ENCODE measurements around the gene STAC2. TPM values are rescaled to one million over a fixed set of nuclear protein-coding genes. Genes with fewer than 3 reads are reported as not detected.

The STAC2 gene
- polyA plus RNA-seq, 1 experiment, result not detected

- TF ChIP-seq CTCF (IDR thresholded peaks at IDR 0.05; ENCODE audit: insufficient read depth, low read depth, low read length), result no peak
- no peak for DNase-seq (ENCODE audit: low read depth)
- Histone ChIP-seq H3K4me3 (ENCODE audit: low read depth, low read length) (no peak overlapping the region), H3K27me3 (ENCODE audit: control insufficient read depth, insufficient read depth, low read length) (no peaks in the 10 kb centered on the region), H3K36me3 (ENCODE audit: control insufficient read depth, insufficient read depth, low read length) (peaks cover 27% of the 10 kb centered on the region)
- CTCF ChIA-PET, result interaction anchor here (0.7 to 4.7 kb wide), 3 partner anchors 14 to 38 kb away, joined by 4 to 26 read pairs (median 4); no protein-coding TSS in a partner anchor
- POLR2A ChIA-PET, result no interaction called here
These were observed 33.8 kb downstream of the STAC2 start for GRCh38 chr17:39191750-39192510.

GRCh38 chr17:39187152-39187830 lies 38.5 kb downstream of the STAC2 start:
- Histone ChIP-seq H3K36me3 (ENCODE audit: control insufficient read depth, insufficient read depth, low read length) (peaks cover 50% of the 10 kb centered on the region), H3K4me3 (ENCODE audit: low read depth, low read length) (no peak overlapping the region), H3K27me3 (ENCODE audit: control insufficient read depth, insufficient read depth, low read length) (no peaks in the 10 kb centered on the region)
- POLR2A ChIA-PET, result interaction anchor here (0.7 kb wide), 1 partner anchor 186 kb away, joined by 5 read pairs; no protein-coding TSS in a partner anchor
- DNase-seq (ENCODE audit: low read depth), result no peak
- no peak for TF ChIP-seq CTCF (IDR thresholded peaks at IDR 0.05; ENCODE audit: insufficient read depth, low read depth, low read length)
- CTCF ChIA-PET, result interaction anchor here (1.2 to 2.0 kb wide), 2 partner anchors 8 to 12 kb away, joined by 5 to 12 read pairs; no protein-coding TSS in a partner anchor

GRCh38 chr17:39186481-39187002 lies 39.2 kb downstream of the STAC2 start:
- POLR2A ChIA-PET, result interaction anchor here (0.5 kb wide), 1 partner anchor 13 kb away, joined by 4 read pairs; the partner anchor contains the start of gene RPL19
- no peak for TF ChIP-seq CTCF (IDR thresholded peaks at IDR 0.05; ENCODE audit: insufficient read depth, low read depth, low read length)

GRCh38 chr17:39183720-39184119 lies 42.0 kb downstream of the STAC2 start:
- ChIA-PET POLR2A (no interaction called here), CTCF (interaction anchor here (1.1 to 2.8 kb wide), 5 partner anchors 10 to 60 kb away, joined by 3 to 18 read pairs (median 4); no protein-coding TSS in a partner anchor)
- no peak for DNase-seq (ENCODE audit: low read depth)
- peaks cover 41% of the 10 kb centered on the region for H3K36me3 ChIP-seq (ENCODE audit: control insufficient read depth, insufficient read depth, low read length)
- TF ChIP-seq CTCF (IDR thresholded peaks at IDR 0.05; ENCODE audit: insufficient read depth, low read depth, low read length), result no peak
- H3K27me3 ChIP-seq (ENCODE audit: control insufficient read depth, insufficient read depth, low read length), result no peaks in the 10 kb centered on the region
- H3K4me3 ChIP-seq (ENCODE audit: low read depth, low read length), result no peak overlapping the region

More at GRCh38 chr17:39186481-39187002, 39.2 kb downstream of the STAC2 start:
- DNase-seq (ENCODE audit: low read depth), result no peak
- H3K27me3 ChIP-seq (ENCODE audit: control insufficient read depth, insufficient read depth, low read length), result no peaks in the 10 kb centered on the region
- H3K36me3 ChIP-seq (ENCODE audit: control insufficient read depth, insufficient read depth, low read length), result peaks cover 44% of the 10 kb centered on the region
- H3K4me3 ChIP-seq (ENCODE audit: low read depth, low read length), result no peak overlapping the region
- CTCF ChIA-PET, result interaction anchor here (1.2 to 2.0 kb wide), 2 partner anchors 9 to 11 kb away, joined by 5 to 12 read pairs; no protein-coding TSS in a partner anchor

GRCh38 chr17:39183045-39183444 lies 42.7 kb downstream of the STAC2 start:
- Histone ChIP-seq H3K36me3 (ENCODE audit: control insufficient read depth, insufficient read depth, low read length) (peaks cover 41% of the 10 kb centered on the region), H3K4me3 (ENCODE audit: low read depth, low read length) (no peak overlapping the region), H3K27me3 (ENCODE audit: control insufficient read depth, insufficient read depth, low read length) (no peaks in the 10 kb centered on the region)
- no peak for TF ChIP-seq CTCF (IDR thresholded peaks at IDR 0.05; ENCODE audit: insufficient read depth, low read depth, low read length)
- ChIA-PET CTCF (interaction anchor here (1.1 to 2.8 kb wide), 6 partner anchors 9 to 61 kb away, joined by 3 to 18 read pairs (median 4); no protein-coding TSS in a partner anchor), POLR2A (no interaction called here)
- no peak for DNase-seq (ENCODE audit: low read depth)

Measured in BJ (cell line).